GM19328 (cell line): ENCODE results near the gene DCBLD1.

Source experiments
- ATAC-seq: cut with Tn5 transposase; IDR thresholded peaks from one replicate; pipeline ENCODE4 v1.9.1; 2021; ENCODE audit warnings: mild to moderate bottlenecking, moderate library complexity; ENCODE audit not compliant: unreplicated experiment

Gene DCBLD1

DNA sequence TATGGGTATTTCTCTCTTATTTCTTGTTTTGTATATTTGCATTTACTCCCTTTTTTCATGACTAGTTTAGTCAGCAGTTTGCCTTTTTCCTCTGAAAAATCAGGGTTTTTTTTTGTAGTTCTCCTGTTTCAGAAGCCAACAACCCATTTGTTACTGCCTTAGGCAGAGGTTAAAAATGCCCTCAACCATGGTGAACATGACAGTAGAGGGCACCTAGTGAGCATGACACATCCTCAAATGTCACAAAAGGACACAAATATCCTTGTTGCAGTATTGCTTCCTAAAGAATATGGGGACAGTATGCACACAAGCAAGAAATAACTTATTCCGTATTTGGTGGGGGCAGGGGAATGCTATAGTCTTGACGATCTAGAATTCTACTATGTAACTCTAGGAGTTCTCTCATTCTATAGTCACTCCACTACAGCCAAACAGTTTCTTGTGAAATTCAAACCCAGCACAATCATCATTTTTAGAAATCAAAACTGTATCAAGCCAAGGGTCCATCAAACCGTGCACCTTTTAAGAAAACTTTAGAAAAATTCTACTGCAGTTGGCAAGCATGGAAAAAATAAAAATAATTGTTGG is 72.9 kb downstream of the DCBLD1 start:
- no peak for ATAC-seq

DNA sequence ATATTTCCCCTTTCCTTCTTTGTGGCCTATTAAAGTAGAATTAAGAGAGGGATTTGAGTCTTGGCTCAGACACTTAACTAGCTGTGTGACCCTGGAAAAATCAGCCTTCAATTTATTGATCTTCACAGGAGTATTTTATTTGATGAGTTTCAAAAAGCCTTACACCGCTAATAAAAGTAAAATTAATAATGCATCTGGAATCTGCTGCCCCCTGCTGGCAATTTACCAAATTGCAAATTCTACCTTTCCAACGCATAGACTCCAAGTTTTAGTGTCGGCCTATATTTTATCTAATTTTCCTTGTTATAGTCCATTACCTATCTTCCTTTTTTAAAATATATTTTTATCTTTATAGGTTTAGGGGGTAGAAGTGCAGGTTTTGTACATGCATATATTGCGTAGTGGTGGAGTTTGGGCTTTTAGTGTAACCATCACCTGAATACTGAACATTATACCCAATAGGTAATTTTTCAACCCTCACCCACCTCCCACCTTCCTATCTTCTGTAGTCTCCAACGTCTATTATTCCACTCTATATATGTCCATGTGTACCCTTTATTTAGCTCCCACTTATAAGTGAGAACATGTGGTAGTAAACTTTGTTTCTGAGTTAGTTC is 73.5 kb downstream of the DCBLD1 start:
- no peak for ATAC-seq

DNA sequence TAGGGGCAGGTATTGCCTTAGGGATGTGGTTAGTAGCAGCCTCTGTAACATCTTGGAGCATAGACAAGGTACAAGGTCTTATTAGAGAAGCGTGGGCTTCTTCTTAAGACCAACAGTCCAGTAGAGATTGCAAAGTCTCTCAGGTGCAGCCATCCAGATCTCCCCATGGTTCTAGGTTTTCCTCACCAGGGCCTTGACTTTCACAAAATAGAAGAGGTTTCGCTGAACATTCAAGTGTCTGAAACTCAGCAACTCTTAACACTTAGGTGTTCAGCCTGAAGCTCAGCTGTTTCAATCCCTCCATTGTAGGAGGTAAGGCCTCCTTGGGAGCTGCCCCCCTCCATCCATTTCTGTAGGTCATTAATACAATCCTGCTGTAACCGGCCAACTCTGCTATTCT is 75.5 kb downstream of the DCBLD1 start:
- no peak for ATAC-seq

DNA sequence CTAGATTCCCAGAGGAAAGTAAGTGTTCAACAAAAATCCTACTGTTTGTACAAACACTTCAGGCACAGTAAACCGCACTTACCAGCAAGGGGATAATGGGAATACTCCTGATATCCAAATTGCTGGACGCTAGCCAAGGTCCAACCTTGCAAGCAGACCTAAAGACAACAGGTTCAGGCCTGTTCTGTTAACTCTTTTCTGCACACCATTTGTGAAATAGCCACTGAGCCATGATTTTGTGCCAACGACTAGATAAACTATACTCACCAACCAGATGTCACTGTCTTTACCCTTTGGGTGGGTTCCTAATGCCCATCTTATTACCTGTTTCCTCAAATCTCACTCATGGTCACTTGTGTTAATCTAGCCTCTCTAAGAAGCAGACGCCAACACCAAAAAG is 76.3 kb downstream of the DCBLD1 start:
- no peak for ATAC-seq

DNA sequence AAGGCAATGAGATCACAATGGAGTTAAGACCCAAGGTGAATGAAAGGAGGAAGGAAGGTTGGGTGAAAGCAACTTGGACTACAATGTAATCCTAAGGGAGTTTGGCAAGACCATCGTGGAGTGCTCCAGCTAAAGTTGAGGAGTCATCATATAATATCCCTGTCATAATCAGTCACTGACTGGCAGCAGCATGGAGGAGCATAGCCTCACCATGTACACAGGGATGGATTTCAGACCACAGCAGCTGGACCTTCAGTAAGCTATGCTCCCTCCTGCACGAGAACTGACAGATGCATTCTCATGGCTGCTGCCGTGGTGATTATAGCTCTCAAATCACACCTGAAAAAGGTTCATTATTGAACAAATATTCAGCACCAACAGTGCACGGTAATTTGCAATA is 76.8 kb downstream of the DCBLD1 start:
- ATAC-seq = no peak

DNA sequence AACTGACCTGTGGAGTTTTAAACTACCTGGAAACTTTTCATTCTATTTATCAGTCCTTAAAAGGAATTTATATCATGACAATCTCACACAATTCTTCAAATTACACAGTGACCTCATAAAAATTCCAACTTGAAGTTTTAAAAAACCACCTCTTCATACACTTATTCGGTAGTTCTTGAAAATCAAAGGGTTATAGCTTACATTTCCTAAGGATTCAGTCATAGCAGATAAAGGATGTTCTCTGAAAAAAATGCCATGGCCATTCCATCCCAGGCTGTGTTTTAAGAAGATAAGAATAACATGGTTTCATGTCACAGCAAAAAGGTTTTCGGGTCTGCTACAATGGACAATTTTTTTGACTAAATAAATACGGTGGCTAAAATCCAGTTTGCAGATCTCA is 78.7 kb downstream of the DCBLD1 start:
- ATAC-seq = no peak

DNA sequence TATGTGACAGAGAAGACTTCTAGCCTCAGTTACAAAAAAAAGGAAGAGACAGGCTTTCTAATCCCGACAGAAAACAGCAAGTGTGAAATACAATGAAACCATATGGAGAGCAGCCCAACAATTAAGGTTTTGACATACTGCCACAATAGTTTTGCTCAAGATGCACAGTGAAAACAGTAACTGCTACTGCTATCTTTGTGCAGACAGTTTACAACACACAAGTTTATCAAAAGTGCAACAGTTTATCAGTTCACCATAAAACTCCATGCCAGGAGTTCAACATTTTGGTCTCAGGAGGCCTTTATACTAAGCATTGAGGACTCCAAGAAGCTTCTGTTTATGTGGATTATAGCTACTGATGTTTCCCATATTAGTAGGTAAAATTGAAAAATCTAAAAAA is 82.2 kb downstream of the DCBLD1 start:
- no peak for ATAC-seq

DNA sequence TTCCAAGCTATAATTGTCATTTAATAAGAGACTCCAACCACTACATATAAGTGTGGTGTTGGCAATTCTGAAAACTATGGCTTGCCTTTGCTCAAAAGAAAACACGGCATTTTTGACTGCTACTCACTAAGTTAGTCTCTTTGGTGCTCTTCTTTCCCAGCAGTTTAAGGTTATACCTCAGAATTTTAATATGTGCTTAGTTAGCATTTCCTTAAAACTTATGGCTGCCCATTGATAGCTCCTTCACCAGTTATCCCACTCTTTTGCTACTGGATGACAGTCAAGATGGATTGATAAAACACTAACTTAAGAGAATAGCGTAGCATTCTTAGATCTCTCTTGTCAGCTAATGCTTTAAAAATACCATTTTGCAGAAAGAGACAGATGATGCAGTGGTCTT is 85.8 kb downstream of the DCBLD1 start:
- ATAC-seq = no peak

DNA sequence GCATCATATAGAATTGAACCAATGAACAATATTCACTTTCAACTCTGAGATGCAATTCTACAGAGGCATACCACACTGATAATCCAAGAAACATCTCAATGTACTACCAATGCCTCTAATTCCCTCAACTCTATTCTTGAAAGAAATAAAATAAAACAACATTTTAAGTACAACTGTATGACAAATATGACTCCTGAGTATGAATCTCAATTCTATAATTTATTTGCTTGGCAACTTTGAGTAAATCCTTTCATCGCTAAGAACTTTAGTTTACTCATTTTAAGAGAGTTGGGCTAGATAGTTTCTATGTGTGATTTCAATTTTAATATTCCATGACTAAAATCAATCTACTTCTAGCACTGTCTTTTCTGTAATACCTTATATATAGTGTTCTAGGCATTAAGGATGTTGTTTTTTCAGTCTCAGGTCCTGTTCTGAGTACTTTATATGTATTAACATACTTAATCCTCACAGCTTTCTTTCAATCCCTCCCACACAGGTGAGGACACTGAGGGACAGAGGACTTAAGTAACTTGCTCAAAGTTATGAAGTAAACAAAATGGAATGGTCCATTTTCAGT is 86.4 kb downstream of the DCBLD1 start:
- ATAC-seq = no peak

DNA sequence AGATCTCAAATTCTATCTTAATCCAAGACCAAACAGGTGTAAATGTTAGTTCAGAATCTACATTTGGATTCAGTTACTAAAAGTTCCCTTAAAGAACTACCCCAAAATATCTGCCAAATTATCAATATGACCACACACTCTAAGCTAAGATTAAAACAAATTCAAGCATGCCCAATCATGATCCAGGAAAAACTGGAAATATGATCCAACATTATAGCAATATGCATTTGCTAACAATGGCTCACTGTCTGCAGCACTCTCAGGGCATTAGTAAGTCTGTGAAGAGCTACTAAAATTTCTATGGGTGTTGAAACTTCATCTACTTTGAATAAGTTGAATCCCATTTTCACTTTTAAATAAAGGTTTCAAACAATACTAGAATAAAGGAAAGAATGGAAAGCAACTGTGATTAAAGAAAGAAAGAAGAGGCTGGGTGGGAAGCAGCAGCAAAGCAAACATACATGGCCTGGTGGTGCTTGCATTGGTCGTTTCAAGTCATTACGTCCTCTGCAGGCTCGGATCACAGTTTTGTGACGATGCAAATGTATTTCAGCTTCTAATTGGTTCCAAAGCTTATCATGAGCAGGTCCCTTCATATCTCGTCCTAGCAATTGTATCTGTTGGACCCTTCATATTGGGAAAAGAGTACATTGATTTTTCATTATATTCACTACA is 90.7 kb downstream of the DCBLD1 start:
- ATAC-seq = no peak

DNA sequence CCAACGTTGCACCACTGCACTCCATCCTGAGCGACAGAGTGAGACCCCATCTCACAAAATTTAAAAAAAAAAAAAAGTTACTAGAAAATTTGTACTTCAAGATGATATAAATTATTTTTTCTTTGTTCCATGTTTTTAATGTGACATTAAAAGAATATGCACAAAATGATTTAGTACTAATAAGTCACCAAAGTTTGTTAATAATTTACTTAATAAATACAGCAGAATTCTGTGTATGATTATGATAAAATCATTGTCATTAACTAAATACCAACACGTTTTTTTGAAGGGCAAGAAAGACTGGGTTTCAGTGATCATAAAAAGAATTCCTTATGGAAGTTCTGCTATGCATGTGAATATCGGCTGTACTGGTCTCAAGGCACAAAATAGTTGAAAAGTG is 91.7 kb downstream of the DCBLD1 start:
- no peak for ATAC-seq

DNA sequence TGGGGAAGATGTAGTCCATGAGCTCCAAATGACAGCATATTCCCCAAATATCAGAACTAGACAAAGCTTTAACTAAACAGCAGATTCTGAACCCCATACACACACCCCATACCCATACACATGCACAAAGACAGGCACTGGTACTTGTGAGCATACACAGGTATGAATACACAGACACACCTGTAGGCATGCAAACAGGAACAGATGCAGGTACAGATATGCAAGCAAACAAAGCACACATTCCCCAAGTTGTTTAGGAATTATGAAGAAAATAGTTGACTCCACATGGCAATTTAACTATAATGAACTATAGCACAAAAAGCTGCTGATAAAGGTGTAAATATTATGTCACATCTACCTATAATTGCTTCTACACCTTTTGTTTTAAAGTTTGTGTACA is 103.2 kb downstream of the DCBLD1 start:
- ATAC-seq = no peak

DNA sequence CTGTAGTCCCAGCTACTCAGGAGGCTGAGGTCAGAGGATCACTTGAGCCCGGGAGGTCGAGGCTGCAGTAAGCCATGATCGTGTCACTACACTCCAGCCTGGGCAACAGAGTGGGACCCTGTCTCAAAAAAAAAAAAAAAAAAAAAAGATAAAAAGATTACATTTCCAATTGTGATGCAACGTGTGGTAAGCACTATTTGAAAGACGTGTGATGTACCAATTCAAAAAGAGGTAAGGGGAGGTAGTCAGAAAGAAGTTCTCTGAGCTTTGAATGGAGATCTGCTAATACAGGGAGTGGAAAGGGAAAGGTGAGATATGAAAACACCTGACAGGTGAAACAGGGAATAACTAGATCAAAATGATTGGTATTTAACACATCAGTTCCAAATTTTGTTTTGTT is 108.0 kb downstream of the DCBLD1 start:
- no peak for ATAC-seq

DNA sequence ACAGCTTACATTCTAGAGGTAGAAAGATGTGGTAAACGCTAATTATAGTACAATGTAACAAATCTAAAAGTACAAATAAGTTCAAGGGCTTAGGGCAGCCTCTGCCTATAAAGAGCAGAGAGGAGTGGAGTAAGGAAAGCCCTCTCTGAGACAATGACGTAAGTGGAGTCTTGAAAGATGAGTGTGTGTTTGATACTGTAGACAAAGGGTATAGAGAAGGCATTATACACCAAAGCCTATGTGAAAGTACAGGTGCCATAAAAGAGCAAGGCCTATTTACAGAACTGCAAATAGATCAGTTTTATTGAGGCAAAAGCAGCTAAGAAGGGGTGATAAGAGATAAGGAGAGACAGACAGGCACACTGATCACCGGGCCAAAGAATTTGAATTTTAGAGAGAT is 108.9 kb downstream of the DCBLD1 start:
- ATAC-seq = no peak

DNA sequence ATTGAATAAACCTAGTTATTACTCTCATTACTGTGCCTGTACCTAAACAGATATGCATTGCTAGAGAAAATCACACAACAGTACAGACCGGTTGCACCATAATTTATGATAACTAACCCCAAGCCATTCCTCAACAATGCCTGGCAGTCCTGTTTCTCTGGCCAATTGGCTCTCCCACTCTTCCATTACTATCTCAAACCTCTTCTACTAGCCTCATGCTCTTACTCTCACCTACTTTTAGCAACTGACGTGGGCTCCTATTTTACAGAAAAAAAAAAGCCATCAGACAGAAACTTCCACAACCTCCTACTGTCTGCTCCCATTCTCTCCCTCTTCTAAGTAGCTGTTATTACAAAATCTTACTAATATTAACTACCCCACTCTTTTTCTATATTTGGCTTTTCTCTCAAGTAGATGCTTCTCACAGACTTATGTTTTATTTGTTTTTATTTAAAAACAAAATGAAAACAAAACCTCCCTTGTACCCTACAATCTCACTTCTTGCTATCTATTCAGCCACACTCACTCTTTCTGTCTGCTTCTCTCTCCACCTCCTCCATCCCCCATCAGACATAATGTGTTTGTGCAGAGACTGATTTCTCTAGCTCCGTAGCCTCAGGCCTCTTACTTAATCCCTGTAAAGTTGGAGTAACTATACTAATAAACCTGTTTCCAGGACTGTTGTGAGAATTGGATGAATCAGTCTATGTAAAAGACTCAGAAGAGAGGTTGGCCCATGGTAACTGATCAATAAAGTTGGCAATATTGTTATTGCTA is 110.7 kb downstream of the DCBLD1 start:
- ATAC-seq = no peak

DNA sequence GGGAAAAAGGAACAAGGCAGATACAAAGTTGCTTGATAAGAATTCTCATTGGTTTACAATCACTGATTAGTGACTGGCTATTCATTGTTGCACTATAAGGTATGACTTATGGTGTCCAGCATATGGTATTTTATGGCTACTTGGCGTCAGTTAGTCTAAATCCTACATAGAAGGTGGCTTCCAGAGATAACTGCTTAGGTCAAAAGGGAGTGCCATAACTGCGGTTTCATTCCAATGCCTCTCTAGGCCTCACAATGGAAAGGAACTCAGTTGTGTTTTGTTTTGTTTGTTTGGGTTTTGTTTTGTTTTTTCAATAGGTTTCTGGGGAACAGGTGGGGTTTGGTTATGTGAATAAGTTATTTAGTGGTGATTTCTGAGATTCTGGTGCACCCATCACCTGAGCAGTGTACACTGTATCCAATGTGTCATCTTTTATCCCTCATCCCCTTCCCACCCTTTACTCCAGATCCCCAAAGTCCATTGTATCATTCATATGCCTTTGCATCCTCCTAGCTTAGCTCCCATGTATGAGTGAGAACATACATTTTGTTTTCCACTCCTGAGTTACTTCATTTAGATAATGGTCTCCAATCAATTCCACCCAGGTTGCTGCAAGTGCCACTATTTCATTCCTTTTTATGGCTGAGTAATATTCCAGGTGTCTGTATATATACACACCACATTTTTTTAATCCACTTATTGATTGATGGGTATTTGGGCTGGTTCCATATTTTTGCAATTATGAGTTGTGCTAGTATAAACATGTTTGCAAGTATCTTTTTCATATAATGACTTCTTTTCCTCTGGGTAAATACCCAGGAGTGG is 112.8 kb downstream of the DCBLD1 start:
- ATAC-seq = no peak

DNA sequence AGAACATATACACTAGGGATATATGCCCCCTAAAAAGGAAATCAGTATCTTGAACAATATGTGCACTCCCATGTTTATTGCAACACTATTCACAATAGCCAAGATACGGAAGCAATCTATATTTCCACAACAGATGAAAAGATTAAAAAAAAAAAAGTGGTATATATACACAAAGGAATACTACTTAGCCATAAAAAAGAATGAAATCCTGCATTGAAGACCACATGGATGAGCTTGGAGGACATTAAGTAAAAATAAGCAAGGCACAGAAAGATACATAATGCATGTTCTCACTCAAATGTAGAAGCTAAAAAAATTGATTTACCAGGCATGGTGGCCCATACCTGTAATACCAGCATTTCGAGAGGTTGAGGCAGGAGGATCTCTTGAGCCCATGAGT is 115.3 kb downstream of the DCBLD1 start:
- no peak for ATAC-seq
